ENCODE measurements around the gene DLD. TPM values are rescaled to one million over a fixed set of nuclear protein-coding genes. Genes with fewer than 3 reads are reported as not detected.
A peak's percentile ranks its signal among the peaks of the same experiment; 100 is the strongest.
"Not testable (repeated sequence)": the region's sequence is repeated elsewhere in the genome, so short reads cannot be mapped to it uniquely, and the experiment has no call there.

DLD gene
- total RNA-seq, 1 donor from 2014 or later: 51.2 TPM

DNA sequence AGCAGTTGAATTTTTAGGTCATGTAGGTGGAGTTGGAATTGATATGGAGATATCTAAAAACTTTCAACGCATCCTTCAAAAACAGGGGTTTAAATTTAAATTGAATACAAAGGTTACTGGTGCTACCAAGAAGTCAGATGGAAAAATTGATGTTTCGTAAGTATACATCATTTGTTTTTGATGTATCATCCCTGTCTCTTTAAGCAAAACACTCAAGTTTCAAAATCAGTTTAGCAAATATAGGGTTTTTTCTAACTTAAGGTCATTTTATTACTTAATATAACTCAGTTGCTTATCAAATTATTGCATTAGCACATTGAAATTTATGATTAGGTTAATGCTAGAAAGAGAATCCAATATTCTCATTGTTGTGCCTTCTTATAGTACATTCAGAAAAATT lies 24.6 kb downstream of the DLD start:
- DNase-seq (ENCODE audit: low read depth in 2 of 2): no peak

DNA sequence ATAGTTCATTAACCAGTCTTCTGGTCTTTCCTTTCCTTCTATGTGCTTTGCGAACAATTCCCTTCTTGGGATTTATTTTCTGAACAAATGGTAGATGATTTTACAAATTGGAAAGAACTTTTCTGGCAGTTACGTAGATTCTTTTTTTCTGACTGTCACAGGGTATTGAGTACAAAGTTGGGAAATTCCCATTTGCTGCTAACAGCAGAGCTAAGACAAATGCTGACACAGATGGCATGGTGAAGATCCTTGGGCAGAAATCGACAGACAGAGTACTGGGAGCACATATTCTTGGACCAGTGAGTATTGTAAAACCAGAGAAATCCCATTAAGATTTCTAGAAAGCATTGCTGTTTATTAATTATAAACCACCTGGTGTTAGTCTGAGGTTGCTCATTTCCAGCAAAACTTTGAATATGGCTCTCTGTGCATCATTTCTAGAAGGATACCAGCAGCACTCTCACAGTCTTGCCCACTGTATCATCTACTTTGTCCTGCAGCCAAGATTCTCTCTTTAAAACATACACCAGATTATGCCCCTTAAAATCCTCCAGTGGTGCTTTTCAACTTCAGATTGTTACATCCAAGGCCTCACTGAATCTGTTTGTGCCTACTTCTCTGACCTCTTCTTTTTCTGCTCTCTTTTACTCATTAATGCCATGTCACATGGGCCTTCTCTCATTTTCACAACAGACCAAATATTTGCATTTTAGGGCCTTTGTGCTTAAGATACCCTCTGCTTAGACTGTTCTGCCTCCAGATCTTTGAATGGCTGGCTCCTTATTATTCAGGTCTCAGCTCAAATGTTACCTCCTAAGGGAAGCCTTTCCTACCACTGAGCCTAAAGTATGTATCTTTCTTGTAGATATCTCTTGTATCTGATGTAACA lies 27.0 kb downstream of the DLD start:
- no peak for DNase-seq (ENCODE audit: low read depth in 2 of 2)

- DNase-seq (ENCODE audit: low read depth in 2 of 2): no peak
These were observed 28.0 kb downstream of the DLD start for GRCh38 chr7:107918948-107919347.

- peak in 1 of 2 donors; percentile 49 for DNase-seq (ENCODE audit: low read depth in 2 of 2)
These were observed 29.2 kb downstream of the DLD start for GRCh38 chr7:107920048-107920772.

- not testable (repeated sequence) for DNase-seq (ENCODE audit: low read depth in 2 of 2)
These were observed 30.8 kb downstream of the DLD start for GRCh38 chr7:107921826-107922225.

- no peak for DNase-seq (ENCODE audit: low read depth in 2 of 2)
These were observed 31.9 kb downstream of the DLD start for GRCh38 chr7:107922886-107923285.

GRCh38 chr7:107924841-107925504 lies 34.0 kb downstream of the DLD start:
- no peak for DNase-seq (ENCODE audit: low read depth in 2 of 2)

DNA sequence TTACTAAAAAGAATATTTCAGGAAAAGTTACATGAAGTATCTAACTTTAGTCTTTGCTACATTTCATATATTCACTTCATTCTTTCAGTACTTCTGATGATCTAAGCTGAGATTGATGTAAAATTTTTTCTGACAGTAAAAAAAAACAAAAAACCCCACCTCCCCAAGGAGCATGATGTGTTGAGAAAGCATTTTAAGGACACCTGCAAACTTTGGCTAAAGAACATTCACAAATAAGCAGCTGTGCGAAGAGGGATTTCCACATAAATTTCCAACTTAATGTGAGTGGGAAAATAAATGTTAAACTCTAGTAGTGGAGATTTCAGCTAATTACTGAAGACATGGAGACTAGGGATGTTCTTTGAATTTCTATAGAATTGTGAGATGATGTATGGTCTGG lies 35.5 kb downstream of the DLD start:
- no peak for DNase-seq (ENCODE audit: low read depth in 2 of 2)

DNA sequence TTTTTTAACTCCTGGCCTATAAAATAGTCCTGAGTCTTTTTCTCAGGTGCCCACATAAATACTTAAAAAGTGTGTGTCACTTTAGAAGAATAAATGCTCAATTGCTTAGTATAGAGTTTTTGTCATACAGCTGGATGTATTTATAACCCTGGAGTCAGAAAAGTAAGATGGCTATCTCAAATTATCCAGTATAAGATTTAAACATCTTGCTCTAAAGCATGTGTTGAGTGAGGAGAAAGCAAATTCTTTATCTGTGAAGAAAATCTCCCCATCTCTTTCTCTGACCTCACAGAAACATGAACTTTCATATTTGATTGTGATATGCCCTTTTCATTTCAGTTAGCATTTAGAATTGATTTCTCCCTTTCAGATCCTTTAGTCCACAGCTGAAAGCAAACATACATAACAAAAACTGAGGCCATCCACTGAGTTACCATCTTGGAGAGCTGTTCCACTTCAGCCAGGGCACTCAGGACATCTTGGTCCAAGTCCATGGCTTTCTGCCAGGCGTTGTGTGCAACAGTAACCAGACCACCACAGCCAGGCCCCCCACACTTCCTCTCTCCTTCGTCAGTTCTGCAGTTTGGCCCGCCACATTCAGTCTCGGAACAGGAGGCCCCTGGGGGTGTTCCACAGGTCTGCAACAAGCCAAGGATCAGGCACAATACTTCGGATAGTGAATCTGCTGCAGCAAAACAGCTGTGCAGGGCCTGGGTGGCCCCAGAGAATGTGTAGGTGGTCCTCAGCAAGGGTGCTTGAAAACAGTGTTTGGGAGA lies 40.9 kb downstream of the DLD start:
- no peak for DNase-seq (ENCODE audit: low read depth in 2 of 2)

DNA sequence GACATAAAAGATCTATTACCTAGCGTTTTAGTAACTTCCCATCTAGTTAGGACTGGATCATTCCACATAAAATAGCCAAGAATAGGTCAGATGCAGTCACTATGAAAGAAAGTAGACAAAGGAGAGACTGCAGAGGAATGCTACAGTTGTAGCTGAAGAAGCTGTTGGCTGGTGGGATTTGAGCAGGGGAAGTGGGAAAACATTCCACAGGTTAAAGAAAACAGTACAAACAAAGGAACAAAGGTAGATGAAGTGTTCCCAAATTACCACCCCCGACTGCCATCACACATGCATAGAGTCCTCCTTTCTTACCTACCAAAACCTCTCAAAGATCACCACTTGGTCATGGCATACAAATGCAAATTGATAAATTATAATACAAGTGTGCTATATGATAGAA lies 41.8 kb downstream of the DLD start:
- no peak for DNase-seq (ENCODE audit: low read depth in 2 of 2)

DNA sequence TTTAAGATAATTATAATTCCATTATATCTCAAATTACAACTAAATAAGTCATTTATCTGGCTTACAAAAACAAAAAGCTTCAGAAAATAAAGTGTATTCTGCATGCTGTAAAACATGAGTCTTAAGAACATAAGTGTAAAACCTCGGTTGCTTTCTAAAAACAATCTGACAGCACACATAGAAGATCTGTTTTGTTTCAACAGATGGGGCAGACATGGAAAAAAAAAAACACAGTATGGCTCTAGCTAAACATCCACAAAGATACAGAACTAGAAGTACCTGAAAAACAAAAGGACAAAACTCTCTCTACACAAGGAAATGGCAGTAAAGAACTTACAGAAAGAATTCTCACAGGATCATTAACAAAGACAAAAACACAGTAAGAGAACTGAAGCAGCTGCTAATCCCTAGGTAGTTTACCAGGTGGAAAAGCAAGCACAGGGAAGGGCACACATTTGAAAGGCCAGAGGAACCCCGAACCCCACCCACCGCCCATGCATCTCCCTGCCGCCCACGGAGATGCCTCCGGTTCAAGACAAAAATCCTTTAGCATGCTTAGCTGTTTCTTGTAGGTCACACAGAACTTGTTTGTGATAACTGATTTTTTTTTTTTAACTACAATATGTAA lies 42.5 kb downstream of the DLD start:
- DNase-seq (ENCODE audit: low read depth in 2 of 2): no peak

DNA sequence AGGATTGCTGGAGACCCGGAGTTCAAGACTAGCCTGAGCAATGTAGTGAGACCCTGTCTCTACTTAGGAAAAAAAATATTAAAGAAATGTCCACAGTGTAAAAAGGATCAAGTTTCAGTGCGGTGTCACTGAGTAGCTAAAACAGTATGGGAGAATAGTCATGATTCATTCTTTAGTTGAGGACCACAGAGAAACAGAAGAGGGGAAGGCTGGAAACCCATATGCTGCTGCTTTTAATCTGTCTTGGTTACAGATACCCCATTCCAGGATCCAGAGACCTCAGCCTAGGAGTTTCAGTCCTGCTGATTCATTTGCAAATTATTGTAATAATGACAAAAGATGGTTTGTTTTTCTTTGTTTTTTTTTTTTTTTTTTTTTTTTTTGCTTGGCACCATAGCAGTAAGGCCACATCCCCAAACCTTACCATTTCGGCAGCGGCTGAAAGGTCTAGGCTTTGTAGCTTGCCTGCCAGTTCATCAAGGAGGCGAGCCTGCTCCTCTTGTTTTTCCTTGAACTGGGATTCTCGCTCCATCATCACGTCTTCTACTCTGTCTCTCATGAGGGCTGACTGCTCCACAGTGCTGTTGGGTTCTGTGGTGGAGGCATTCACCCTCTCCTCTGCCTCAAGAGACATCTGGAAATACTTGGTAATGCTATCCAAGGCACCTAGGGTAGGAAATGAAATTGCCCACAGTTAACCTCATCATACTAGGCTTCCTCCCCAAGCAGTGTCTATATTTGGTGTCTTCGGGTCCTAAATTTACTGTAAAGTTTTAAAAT lies 44.2 kb downstream of the DLD start:
- DNase-seq (ENCODE audit: low read depth in 2 of 2): no peak

DNA sequence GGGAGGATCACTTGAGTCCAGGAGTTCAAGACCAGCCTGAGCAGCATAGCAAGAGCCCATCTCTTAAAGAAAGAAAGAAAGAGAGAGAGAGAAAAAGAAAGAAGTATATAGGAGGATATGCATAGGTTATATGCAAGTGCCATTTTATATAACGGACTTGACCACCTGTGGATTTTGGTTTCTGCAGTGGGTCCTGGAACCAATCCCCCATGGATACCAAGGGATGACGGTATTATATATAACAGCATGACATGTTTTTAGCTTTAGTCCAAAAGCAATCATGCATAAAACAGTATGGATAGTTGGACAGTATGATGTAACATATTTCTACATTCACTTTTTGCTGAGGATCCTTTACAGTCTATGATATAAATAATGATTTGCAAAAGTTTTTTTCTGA lies 45.3 kb downstream of the DLD start:
- DNase-seq (ENCODE audit: low read depth in 2 of 2): no peak

- DNase-seq (ENCODE audit: low read depth in 2 of 2): no peak
These were observed 46.5 kb downstream of the DLD start for GRCh38 chr7:107937531-107937930.

DNA sequence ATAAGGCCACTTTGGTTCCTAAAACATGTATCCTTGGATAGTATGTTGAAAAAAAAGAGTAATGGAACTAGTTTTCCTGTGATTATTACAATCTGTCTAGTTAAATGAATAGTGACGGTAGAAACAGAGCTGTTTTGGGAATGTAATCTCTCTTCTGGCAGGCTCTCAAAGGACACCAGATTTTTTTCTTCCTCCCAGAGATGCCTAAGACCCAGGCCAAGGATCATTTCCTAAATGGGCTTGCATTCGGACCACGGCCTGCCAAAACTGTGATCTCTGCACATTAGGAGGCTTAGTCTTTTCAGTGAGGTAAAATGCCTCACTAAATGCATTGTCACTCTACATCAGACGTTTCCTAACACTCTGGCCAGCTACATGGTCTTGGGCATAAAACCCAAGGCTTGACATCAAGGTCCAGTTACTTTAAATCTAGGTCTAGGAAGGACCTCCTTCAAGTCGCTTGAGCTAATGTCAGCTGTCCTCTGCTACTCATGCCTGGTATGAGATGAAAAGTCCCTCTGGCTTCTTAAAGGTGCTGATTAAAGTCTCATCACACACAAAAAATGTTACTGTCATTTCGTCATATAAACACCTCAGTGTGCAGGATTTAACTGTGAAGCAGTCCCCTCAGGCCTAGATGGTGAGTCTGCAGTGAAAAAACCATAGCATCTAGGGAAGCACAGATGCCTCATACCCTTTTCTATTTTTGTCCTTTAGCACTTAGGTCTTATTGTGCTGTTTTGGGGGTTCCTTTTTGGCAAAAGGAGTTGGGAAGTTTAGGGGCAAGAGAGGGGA lies 47.7 kb downstream of the DLD start:
- DNase-seq (ENCODE audit: low read depth in 2 of 2): no peak

GRCh38 chr7:107939573-107940489 lies 48.8 kb downstream of the DLD start:
- peak; percentile 62 to 94 for DNase-seq (ENCODE audit: low read depth in 2 of 2)

DNA sequence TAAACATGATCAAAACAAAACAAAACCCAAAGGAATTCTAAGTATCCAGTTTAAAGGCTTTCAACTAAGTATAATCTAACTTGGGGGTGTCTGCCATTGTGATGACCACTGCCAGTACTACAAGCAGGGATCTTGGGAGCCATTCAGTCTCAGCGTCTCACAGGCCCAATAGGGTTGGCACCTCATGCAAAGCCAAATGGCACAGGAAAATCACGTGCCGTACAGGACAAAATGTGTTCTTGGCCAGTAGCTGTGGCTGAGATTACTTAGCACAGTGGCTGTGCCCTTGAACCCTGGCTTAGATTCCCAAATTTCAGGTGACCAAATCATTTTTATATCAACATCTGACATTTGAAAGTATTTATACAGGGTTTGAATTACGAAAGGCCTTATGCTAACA lies 50.0 kb downstream of the DLD start:
- no peak for DNase-seq (ENCODE audit: low read depth in 2 of 2)

DNA sequence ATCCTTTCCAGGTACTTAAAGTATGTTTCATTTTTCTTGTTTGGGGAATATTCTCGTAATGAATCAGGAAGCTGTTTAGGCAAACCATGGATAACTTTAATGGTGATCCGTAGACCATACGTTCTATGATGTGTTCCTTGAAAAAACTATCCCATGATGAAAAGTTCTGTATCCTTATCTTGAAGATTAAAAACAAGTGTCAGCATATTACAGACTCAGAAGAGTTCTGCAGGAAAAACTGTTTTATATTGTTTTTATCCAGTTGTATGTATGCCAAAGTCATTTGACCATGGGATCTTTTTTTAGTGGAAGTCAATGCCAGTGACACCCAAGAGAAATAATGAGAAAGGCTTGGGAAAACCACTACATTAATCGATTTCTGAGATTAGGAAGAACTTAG lies 52.0 kb downstream of the DLD start:
- no peak for DNase-seq (ENCODE audit: low read depth in 2 of 2)

Measured in dermis microvascular lymphatic vessel endothelial cell (primary cell).